Right ventricle myocardium superior (tissue), 1 donor: ENCODE results near the gene FAM118A. TPM values are rescaled to one million over a fixed set of nuclear protein-coding genes. Genes with fewer than 3 reads are reported as not detected.
"Not testable (repeated sequence)": the region's sequence is repeated elsewhere in the genome, so short reads cannot be mapped to it uniquely, and the experiment has no call there.

Experiments
- ATAC-seq: fragments of 200-7000 bp; cut with Tn5 transposase; one replicate; pipeline ENCODE4 v1.9.1; 2020; ENCODE audit warnings: mild to moderate bottlenecking; ENCODE audit not compliant: poor library complexity
- DNase-seq: peaks from one replicate; pipeline ENCODE4 v3.0.0-alpha.2; 2020
- intact Hi-C: fragments of 100-400 bp; cut with DNase I; formaldehyde crosslinking; loops from one replicate; pipeline ENCODE4 v1.11.2; 2022
- total RNA-seq: library from RNA; stranded (reverse); fragmentation: NEBNext Ultra II Directional; extraction: Animal tissue kit (Norgen Biotek cat#: 25700); gene quantifications from one replicate; pipeline ENCODE4 v1.2.1, GENCODE V29; 2021
- donor health status: DM: no; HTN: yes; CAD: no; lungs with severe emphysema.

Gene FAM118A
- total RNA-seq, 1 donor from 2014 or later, result 21.1 TPM

DNA sequence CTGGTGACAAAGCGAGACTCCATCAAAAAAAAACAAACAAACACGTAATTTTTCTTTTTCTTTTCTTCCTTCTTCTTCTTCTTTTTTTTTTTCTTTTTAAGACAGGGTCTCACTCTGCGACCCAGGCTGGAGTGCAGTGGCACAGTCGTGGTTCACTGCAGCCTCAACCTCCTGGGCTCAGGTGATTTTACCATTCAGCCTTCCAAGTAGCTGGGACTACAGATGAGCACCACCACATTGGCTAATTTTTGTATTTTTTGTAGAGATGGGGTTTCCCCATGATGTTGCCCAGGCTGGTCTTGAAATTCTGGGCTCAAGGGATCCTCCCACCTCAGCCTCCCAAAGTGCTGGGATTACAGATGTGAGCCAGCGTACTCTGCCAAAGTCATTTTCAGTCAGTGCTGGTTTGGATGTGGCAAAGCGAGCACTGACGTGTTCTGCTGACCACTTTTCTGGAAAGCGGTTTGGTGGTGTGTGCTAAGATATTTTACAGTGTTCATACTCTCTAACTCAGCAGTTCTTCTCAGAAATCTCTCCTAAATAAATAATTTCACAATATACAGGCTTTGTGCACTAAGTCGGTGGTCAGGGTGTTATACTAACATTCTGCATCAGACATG is 10.7 kb downstream of the FAM118A start:
- no peak for ATAC-seq
- peak; percentile 30 for DNase-seq
- intact Hi-C loops, result no loop called here

DNA sequence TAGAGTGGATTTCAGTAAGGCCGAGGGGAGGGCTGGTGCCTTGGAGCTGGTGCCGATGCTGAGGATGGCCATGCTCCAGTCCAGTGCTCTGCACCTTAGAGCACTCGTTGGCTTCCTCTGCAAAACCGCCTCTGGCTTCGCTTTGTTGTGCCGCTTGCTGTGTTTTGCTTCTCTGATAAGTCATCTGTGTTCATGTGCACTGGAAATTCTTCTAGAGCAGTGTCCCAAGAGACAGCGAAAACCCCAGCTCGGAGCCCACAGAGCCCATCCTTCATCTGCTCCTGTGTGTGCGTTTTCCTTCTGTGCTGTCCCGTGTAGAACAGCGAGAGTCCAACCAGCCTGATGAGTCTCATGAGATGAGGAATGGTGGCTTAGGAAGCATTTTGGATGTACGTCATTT is 12.1 kb downstream of the FAM118A start:
- intact Hi-C loops, result no loop called here
- ATAC-seq (no peak), DNase-seq (peak; percentile 26)

DNA sequence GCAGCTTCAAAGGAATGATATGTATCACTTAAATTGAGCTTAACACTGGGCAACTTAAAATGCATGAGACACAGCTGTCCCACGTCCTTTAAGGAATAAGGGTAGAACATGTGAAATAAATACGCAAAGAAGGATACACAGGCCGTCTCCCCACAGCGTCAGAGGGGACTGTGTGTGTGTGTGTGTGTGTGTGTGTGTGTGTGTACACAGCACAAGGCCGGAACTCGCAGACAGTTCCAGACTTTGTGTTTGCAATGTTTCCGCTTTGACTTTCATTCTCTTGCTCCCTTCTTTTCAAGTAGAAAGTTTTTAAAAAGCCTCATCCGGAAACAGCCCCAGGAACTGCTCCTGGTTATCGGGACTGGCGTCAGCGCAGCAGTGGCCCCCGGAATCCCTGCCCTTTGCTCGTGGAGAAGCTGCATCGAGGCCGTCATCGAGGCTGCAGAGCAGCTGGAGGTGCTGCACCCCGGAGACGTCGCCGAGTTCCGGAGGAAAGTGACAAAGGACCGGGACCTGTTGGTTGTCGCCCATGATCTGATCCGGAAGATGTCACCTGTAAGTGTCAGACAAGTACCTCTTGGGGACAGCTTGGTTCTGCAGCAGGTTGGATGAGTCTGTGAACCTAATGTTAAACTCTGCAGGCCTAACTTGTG is 13.3 kb downstream of the FAM118A start:
- intact Hi-C loops, result no loop called here
- DNase-seq (peak; percentile 39), ATAC-seq (no peak)

DNA sequence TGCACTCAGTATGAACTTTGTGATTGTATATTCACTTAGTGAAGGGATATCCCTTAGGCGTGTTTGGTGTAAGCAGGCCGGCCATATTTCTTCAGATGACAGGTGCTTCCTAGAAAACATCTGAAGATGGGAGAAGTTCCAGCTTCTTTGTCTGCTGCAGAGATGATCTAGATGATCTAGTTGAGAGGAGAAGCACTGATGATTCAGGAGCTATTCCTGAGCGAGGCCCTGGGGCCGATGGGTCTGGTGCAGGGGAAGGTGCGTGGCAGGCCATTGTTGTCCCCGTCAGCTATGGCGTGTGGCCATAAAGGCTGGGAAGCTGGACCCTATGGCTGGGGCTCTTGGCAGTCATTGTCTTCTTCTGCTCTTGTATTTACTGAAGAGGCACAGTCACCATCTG is 14.0 kb downstream of the FAM118A start:
- intact Hi-C loops, result no loop called here
- DNase-seq (no peak), ATAC-seq (no peak)

DNA sequence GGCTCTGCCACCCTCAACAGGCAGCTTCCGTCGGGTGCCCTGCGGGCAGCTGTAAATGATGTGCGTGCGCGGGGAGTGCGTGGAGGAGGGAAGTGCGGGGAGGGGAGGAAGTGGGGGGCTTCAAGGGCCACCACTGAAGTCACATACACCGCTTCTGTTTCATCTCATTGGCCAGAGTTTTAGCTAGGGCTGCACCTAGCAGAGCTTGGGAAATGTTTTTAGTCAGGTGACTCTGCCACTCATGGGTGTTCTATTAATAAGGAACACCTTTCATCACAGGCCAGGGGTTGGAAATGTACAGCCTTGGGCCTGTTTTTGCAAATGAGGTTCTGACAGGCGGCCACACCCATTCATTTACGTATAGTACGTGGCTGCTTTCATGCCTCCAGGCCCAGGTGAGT is 14.6 kb downstream of the FAM118A start:
- peak; percentile 79 for ATAC-seq
- intact Hi-C loops, result no loop called here

DNA sequence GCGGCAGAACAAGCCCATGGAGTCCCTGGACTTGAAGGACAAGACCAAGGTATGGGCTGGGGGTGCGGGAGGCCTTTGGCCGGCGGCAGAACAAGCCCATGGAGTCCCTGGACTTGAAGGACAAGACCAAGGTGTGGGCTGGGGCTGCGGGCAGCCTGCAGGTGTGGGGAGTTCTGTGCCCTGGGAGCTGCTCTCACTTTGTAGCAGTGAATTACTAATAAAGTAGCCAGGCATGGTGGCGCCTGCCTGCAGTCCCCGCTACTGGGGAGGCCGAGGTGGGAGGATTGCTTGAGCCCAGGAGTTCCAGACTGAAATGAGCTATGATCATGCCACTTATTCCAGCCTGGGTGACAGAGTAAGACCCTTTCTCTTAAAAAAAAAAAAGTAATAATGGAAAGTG is 18.5 kb downstream of the FAM118A start:
- peak; percentile 16 for DNase-seq
- ATAC-seq, intact Hi-C loops: not testable (repeated sequence)

More for the DNA sequence above, 14.6 kb downstream of the FAM118A start:
- DNase-seq, result peak; percentile 24

DNA sequence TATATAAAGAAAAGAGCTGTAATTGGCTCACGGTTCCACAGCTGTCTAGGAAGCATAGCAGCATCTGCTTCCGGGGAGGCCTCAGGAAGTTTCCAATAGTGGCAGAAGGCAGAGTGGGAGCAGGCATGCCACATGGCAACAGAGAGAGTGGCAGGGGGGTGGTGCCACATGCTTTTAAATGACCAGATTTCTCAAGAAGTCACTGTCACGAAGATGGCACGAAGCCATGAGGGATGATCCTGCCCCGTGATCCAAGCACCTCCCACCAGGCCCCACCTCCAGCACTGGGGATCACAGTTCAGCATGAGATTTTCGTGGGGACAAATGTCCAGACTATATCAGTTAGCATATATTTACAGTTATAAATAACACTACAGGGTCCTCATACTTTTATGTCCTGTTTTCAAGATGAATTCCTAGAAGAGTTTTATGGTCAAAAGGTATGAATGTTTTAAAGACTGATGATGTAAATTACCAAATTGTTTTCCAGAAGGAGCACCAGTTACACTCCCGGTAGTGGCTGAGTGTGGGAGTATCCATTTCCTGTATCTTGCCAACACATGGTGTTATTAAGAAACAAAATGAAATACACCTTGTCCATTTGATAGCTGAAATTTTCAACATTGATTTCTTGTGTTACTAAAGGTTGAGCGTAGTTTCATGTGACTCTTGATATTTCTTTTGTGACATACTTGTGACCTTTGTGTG is 19.2 kb downstream of the FAM118A start:
- intact Hi-C loops, result no loop called here
- peak; percentile 14 for ATAC-seq
- peak; percentile 48 for DNase-seq

DNA sequence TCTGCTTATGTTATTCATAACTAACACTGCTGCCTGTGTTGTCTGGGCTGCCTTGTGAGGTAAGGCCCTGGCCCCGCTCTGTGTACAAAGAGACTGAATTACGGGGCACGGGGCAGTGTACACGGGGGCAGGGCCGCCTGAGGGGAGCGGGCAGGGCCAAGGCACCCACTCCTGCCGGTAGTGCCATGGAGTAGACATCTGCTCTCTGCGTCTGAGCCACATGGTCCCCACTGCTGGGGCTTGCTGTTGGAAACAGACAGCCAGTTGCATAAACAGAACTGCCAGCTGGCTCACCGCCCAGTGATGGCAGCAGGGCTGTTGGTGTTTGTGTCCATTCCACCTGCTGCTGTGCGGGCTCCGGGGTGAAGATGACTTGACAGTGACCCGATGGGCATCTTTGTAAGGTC is 19.8 kb downstream of the FAM118A start:
- DNase-seq (peak; percentile 90), ATAC-seq (peak; percentile 77)
- intact Hi-C loops, result no loop called here

DNA sequence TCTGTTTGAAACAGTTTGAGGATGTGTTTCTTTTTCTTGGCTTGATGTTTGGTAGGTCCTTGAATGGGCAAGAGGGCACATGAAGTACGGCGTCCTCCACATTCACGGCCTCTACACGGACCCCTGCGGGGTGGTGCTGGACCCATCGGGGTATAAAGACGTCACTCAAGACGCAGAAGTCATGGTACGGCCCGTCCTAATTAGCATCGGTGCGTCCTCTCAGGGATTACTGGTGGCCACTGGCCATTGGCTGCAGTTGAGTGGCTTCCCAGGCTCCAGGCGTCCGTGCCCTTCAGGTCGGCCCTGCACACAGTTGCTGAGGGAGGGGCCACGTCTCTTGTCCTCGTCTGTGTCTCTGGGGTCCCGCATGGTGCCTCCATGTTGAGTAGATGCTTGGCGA is 20.8 kb downstream of the FAM118A start:
- ATAC-seq (no peak), DNase-seq (no peak)
- intact Hi-C loops, result loop anchor here (10.0 kb wide), 1 partner anchor 56 kb away; no protein-coding TSS in a partner anchor

DNA sequence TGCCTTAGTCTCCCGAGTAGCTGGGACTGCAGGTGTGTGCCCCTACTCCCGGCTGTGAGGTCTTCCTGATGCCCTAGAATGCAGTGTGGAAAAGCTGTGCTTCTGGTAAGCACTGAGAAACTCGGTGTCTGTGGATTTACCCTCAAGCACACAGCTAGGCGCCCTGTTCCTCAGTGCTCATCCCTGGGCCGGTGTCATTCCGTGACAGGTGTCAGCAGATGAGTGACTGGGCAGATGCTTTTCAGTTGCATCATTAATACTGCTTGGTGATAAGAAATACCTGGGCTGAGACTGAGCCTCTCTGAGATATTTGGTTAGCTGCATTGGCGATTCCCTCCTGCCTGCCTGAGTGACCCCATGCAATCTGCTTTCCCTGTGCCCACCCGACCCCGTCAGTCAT is 21.8 kb downstream of the FAM118A start:
- intact Hi-C loops, result loop anchor here (10.0 kb wide), 1 partner anchor 57 kb away; no protein-coding TSS in a partner anchor
- ATAC-seq, result no peak
- DNase-seq, result no peak

DNA sequence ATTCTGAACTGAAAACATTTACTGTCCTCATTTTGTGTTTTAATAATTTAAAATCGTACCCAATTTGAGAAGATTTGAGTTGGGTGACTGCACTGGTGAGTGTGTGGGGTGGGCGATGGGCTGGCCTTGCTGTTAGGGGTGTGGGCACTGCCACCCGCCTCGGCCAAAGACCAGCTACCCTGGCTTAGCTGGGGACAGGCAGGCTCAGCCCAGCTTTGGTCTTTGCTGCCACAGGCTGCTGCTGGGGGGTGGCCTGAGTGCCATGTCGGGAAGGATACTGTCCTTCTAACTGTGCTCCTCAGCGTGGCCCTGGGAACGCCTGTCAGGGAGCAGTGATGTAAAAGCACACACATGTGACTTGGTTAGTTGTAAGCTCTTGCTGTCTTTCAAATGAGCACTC is 22.3 kb downstream of the FAM118A start:
- no peak for ATAC-seq
- no peak for DNase-seq
- intact Hi-C loops, result loop anchor here (10.0 kb wide), 1 partner anchor 57 kb away; no protein-coding TSS in a partner anchor

DNA sequence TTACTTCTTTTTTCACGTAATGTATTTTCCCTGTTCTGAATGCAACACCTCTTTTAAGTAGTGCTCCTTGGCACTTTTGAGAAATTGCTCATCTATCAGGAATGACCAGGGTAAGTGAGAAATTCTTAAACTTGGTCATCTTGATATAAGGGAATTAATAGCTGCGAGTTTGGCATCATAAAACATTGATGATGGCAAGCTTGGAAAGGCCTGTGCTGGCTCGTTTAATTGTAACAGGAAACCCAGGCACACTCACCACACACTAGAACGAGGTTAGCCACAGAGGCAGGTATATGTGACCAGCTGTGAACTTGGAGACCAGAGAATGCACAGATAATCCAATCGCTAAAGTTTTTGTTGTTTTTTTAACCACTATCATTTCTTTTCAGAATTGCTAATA is 24.3 kb downstream of the FAM118A start:
- intact Hi-C loops, result loop anchor here (10.0 kb wide), 1 partner anchor 59 kb away; no protein-coding TSS in a partner anchor
- ATAC-seq, result no peak
- DNase-seq, result no peak

DNA sequence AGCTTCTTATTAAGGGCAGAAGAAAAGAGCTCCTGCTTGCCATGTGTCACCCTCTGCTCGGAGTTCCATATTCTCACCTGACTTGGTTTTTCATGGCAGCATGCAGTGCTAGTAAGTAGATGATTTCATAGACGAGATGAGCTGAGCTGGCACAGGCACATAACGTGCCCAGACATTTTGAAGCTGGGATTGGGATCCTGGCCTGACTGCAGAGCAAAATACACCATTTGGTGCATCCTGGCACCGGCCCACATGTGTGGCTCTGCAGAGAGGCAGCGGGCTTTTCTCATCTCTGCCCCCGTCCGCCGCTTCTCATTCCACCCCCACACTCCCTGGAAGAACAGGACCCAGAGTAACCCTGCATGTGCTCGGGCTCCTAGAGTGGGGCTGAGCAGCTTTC is 24.8 kb downstream of the FAM118A start:
- ATAC-seq (no peak), DNase-seq (no peak)
- intact Hi-C loops, result loop anchor here (10.0 kb wide), 1 partner anchor 60 kb away; no protein-coding TSS in a partner anchor

DNA sequence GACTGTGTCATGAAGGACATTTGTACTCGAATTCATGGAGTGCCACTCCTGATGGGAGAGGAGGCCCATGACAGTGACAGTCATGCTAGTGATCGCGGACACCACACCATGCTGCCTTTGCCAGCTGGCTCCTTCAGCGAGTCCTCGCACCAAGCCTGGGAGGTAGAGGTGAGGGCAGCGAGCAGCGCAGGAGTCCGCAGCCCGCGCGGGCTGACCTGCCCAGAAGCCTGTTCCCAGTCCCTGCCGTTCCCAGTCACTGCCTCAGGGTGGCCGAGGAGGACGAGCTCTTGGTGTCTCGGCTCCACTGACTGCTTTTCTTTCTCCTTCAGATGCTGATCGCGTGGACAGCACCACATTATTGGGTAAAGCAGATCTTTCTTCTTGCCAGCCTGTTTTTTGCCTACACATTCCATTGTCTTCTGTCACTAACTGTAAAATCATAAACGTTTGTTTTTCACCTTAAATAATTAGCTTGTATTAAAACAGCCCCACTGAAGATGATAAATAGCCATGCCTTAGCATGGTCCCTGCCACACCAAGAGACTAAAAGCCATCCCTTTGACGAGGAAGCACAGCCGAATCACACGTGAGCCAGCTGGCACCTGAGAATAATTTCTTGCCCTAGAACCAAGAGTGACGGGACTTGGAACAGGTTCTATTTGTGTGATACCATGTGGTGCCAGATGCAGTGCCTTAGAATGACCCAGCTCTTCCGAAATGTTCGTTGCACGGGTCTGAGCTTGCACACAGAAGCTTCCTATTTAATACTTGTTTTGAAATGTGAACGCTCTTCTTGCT is 25.5 kb downstream of the FAM118A start:
- intact Hi-C loops, result loop anchor here (10.0 kb wide), 1 partner anchor 60 kb away; no protein-coding TSS in a partner anchor
- peak; percentile 88 for DNase-seq
- ATAC-seq, result peak; percentile 89

DNA sequence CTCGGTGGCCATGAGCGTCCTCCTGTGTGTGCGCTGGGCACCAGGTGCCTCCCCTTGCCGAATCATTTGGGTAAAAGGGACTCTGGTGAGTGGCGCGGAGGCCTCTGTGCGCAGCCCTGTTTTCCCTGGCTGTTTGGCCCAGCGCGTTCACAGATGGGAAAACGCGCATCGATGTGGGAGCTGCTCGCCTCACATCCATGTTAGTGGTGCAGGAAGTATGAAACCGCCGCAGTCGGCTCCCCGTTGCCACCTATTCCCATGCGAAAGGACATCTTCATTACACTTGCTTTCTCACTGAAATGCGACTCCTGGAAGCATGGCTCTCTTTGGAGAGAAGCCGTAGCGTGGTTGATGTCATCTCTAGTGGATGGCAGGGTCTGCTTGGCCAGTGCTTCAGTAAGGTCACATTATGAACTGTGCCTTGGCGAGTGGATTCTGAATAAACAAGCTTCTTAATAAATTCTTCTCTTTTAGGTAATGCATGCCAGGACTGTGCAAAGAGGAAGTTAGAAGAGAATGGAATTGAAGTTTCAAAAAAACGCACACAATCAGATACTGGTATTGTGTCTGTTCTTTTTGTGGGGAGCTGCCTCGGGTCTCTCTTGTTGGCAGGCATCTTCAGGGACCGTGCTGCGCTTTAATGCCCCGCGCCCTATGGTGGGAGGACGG is 26.3 kb downstream of the FAM118A start:
- no peak for ATAC-seq
- intact Hi-C loops, result loop anchor here (10.0 kb wide), 1 partner anchor 61 kb away; no protein-coding TSS in a partner anchor
- DNase-seq, result no peak

DNA sequence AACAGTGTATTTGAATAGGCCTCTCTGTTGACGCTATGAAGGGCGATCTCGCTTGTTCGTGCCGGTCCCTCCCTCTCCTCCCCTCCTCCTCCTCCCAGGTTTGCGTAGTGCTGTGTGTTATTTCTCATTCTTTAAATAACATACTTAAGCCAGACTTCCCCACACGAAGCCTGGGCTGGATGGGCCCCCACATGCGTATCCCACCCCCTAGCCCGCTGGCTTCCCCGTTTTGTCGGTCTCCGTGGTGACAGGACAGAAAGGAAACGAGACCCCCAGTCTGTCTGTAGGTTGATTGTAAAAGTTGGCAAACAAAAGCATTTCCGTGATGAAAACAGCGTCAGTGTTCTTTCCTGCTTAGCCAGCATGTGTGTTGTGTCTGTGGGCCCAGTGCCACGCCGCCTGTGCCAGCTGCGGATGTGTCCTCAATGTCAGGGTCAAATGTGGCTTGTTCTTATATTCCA is 27.3 kb downstream of the FAM118A start:
- intact Hi-C loops, result loop anchor here (10.0 kb wide), 1 partner anchor 62 kb away; no protein-coding TSS in a partner anchor
- ATAC-seq (peak; percentile 53), DNase-seq (peak; percentile 93)

DNA sequence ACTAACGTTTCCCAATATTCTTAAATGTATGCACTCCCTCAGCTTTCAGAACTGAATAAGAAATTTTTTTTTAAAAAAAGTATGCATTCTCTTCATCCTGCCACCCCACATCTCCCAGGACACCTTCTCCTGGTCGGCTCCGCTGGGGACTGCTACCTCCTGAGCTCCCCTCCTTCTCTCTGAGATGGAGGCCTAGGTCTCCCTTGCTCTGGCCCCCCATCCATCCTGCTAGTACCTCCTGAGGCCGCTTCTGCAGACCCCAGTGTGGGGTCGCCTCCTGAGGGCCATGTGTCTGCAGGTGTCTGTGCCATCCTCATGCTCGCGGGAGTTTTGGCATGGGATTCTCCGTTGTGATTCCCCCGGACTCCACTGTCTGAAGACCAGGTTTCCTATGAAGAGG is 27.8 kb downstream of the FAM118A start:
- ATAC-seq (no peak), DNase-seq (no peak)
- intact Hi-C loops, result loop anchor here (10.0 kb wide), 1 partner anchor 63 kb away; no protein-coding TSS in a partner anchor

DNA sequence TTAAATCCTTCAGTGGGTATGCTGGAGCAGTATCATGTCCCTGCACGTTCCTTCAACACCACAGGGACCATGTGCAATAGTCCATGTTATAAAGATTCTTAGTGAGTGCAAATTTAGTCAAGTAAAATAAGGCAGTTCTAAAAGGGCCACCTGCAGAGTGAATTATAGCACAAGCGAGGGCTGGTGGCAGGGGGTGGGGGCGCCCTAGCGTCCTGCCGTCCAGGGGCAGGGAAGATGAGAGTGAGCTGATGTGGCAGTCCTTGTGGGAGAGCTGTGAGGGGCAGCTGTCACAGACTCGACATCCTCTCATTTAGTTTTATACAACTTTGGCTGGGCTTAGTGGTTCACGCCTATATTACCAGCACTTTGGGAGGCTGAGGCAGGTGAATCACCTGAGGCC is 29.1 kb downstream of the FAM118A start:
- ATAC-seq (no peak), DNase-seq (no peak)
- intact Hi-C loops, result loop anchor here (10.0 kb wide), 1 partner anchor 64 kb away; no protein-coding TSS in a partner anchor
